Kidney epithelial cell (primary cell): Measurements from ENCODE around the gene GLB1L3. TPM values are rescaled to one million over a fixed set of nuclear protein-coding genes. Genes with fewer than 3 reads are reported as not detected.

ENCODE experiments used
- DNase-seq: peaks from one replicate; pipeline ENCODE4 v3.0.0-alpha.2; 2010; ENCODE audit warnings: low read depth
- H3K27me3 ChIP-seq: 2 replicates; pipeline ENCODE4 v1.6.0; 2011; ENCODE audit warnings: low read length; ENCODE audit not compliant: control insufficient read depth, insufficient read depth
- H3K36me3 ChIP-seq: 2 replicates; pipeline ENCODE4 v1.5.1; 2011; ENCODE audit warnings: low read length; ENCODE audit not compliant: control insufficient read depth, insufficient read depth
- H3K4me3 ChIP-seq: 2 replicates; pipeline ENCODE4 v1.5.1; 2011; ENCODE audit warnings: low read depth, mild to moderate bottlenecking, control low read depth, low read length
- CTCF ChIP-seq: IDR thresholded peaks from 2 replicates; pipeline ENCODE4 v1.5.1; 2011; ENCODE audit warnings: mild to moderate bottlenecking, moderate library complexity, low read length, control low read depth, inconsistent platforms; ENCODE audit not compliant: insufficient read depth, poor library complexity, severe bottlenecking
- total RNA-seq: library from RNA; depleted of rRNA; stranded (reverse); fragments of >200 nt; gene quantifications from 2 replicates; pipeline ENCODE4 v1.2.3, GENCODE V29; 2015

GLB1L3 gene
- total RNA-seq, 1 donor from 2014 or later, result 0.75 TPM

DNA sequence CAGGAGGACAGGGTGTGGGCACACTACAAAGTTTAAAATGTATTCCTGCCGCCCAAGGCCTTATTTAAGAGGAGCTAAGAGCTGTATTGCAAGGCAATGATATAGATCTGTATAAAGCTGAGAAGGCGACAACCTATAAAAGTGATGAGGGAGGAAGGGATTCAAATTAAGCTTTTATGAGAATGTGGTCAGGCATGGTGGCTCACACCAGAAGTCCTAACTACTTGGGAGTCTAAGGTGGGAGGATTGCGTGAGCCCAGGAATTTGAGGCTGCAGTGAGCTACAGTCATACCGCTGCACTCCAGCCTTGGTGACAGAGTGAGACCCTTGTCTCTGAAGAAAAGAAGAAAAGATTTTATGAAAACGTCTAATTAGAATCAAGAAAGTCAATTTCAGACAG, 9.7 kb upstream of the GLB1L3 start:
- no peak overlapping the region for H3K4me3 ChIP-seq
- no peak for DNase-seq
- no peak for TF ChIP-seq CTCF
- peaks cover 5% of the 10 kb centered on the region for H3K27me3 ChIP-seq
- H3K36me3 ChIP-seq, result no peaks in the 10 kb centered on the region

GRCh38 chr11:134266841-134267251, 9.3 kb upstream of the GLB1L3 start:
- no peak for TF ChIP-seq CTCF
- H3K4me3 ChIP-seq, result no peak overlapping the region
- no peak for DNase-seq
- peaks cover 8% of the 10 kb centered on the region for H3K27me3 ChIP-seq
- no peaks in the 10 kb centered on the region for H3K36me3 ChIP-seq

- no peaks in the 10 kb centered on the region for H3K36me3 ChIP-seq
- no peak overlapping the region for H3K4me3 ChIP-seq
- DNase-seq, result no peak
Measured at GRCh38 chr11:134267461-134267860, 8.7 kb upstream of the GLB1L3 start.

GRCh38 chr11:134267966-134268365, 8.2 kb upstream of the GLB1L3 start:
- peaks cover 18% of the 10 kb centered on the region for H3K27me3 ChIP-seq
- H3K36me3 ChIP-seq, result no peaks in the 10 kb centered on the region
- H3K4me3 ChIP-seq, result no peak overlapping the region
- DNase-seq, result no peak
- no peak for TF ChIP-seq CTCF

More at GRCh38 chr11:134267461-134267860, 8.7 kb upstream of the GLB1L3 start:
- no peak for TF ChIP-seq CTCF
- peaks cover 13% of the 10 kb centered on the region for H3K27me3 ChIP-seq

DNA sequence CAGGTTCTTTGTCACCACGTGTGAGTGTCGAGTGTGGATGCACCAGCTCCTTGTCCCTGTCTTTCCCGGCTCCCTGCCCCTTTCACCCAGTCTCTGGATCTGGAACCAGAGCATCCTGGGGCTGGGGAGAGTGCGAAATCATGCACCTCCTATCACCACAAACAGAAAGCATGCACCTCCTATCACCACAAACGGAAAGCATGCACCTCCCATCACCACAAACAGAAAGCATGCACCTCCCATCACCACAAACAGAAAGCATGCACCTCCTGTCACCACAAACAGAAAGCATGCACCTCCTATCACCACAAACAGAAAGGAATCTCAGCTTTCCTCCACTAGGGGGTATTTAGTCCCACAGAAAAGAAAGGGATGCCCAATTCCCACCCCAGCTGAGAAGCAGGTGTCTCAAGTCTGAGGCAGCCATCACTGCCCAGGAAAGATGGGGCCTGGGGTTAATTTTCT, 5.9 kb upstream of the GLB1L3 start:
- H3K27me3 ChIP-seq, result peaks cover 26% of the 10 kb centered on the region
- peak; percentile 16 for TF ChIP-seq CTCF
- H3K36me3 ChIP-seq, result no peaks in the 10 kb centered on the region
- DNase-seq, result no peak
- H3K4me3 ChIP-seq, result no peak overlapping the region

- Histone ChIP-seq H3K27me3 (peaks cover 43% of the 10 kb centered on the region), H3K4me3 (no peak overlapping the region)
- no peak for TF ChIP-seq CTCF
Measured at GRCh38 chr11:134271978-134272377, 4.2 kb upstream of the GLB1L3 start.

More at GRCh38 chr11:134271978-134272377, 4.2 kb upstream of the GLB1L3 start:
- DNase-seq, result no peak
- no peaks in the 10 kb centered on the region for H3K36me3 ChIP-seq
